Thyroid gland (tissue), 4 donors: Measurements from ENCODE around the gene COL10A1. TPM values are rescaled to one million over a fixed set of nuclear protein-coding genes. Genes with fewer than 3 reads are reported as not detected.

Experiments
- DNase-seq, 2 donors: peaks; one replicate each; pipeline ENCODE4 v3.0.0-alpha.2; 2019
- H3K27ac ChIP-seq, 3 donors: fragments of 200-600 bp; sonication (generic); 1 replicate in 2 of 3; 2 replicates in 1 of 3; pipeline ENCODE4 v1.5.1; 2016 to 2019; ENCODE audit warnings: mild to moderate bottlenecking in 1 of 3, moderate library complexity in 1 of 3
- H3K27me3 ChIP-seq: fragments of 200-600 bp; sonication (generic); one replicate; pipeline ENCODE4 v1.5.1; 2019
- H3K36me3 ChIP-seq, 2 donors: fragments of 200-600 bp; sonication (generic); one replicate each; pipeline ENCODE4 v1.5.1; 2016 to 2019
- H3K4me1 ChIP-seq, 2 donors: fragments of 200-600 bp; sonication (generic); one replicate each; pipeline ENCODE4 v1.5.1; 2017 to 2019
- H3K4me3 ChIP-seq, 3 donors: fragments of 200-600 bp; sonication (generic); replicated peaks in 1 of 3; 1 replicate in 2 of 3; 2 replicates in 1 of 3; pipeline ENCODE4 v1.5.1; 2016; ENCODE audit warnings: mild to moderate bottlenecking in 1 of 3
- H3K9me3 ChIP-seq: fragments of 200-600 bp; sonication (generic); one replicate; pipeline ENCODE4 v1.5.1; 2017
- CTCF ChIP-seq, 6 experiments: fragments of 200-600 bp in 3 of 6; fragments of 450-650 bp in 3 of 6; sonication (generic) in 3 of 6; IDR thresholded peaks; one replicate each; pipeline ENCODE4 v1.5.1; 2016 to 2019; ENCODE audit warnings: antibody characterized with exemption in 6 of 6, mild to moderate bottlenecking in 2 of 6, inconsistent platforms in 1 of 6, moderate library complexity in 1 of 6
- POLR2A ChIP-seq, 2 donors: fragments of 450-650 bp; IDR thresholded peaks; one replicate each; pipeline ENCODE4 v1.6.1; 2017; ENCODE audit warnings: antibody characterized with exemption in 2 of 2, mild to moderate bottlenecking in 2 of 2, moderate library complexity in 1 of 2
- WGBS, 2 donors: methylation state at CpG; one replicate each; pipeline ENCODE4 v1.1.5; 2017; 5-methylcytosine and 5-hydroxymethylcytosine counted together
- intact Hi-C: fragments of 100-400 bp; cut with DNase I; formaldehyde crosslinking; loops from one replicate; pipeline ENCODE4 v1.15.1; 2023
- total RNA-seq, 4 donors: library from RNA; depleted of rRNA; stranded (reverse); fragments of >200 nt; gene quantifications; one replicate each; pipeline ENCODE4 v1.2.3, GENCODE V29; 2016

The COL10A1 gene
- total RNA-seq, 4 donors from 2014 or later: 0.78 TPM; not detected in 3

- H3K36me3 ChIP-seq: no peaks in the 10 kb centered on the region
- intact Hi-C loops: no loop called here
- no peak for DNase-seq
- no peaks in the 10 kb centered on the region for H3K4me1 ChIP-seq
- no peaks in the 10 kb centered on the region for H3K9me3 ChIP-seq
- TF ChIP-seq CTCF (IDR thresholded peaks at IDR 0.05): no peak
- TF ChIP-seq POLR2A (IDR thresholded peaks at IDR 0.05): no peak
- no peak overlapping the region for H3K27ac ChIP-seq
- 73 to 79% methylated on average over 2 of the region's 2 CpGs for WGBS, 2 donors
- H3K4me3 ChIP-seq: no peak overlapping the region
- H3K27me3 ChIP-seq: no peaks in the 10 kb centered on the region
Measured at GRCh38 chr6:116070616-116071389, 55.1 kb downstream of the COL10A1 start.

GRCh38 chr6:116070101-116070500 is 55.8 kb downstream of the COL10A1 start:
- TF ChIP-seq POLR2A (IDR thresholded peaks at IDR 0.05) (no peak), CTCF (IDR thresholded peaks at IDR 0.05) (no peak)

More at GRCh38 chr6:116070101-116070500, 55.8 kb downstream of the COL10A1 start:
- intact Hi-C loops: no loop called here
- 95 to 98% methylated on average over 1 of the region's 1 CpG for WGBS, 2 donors
- Histone ChIP-seq H3K27me3 (no peaks in the 10 kb centered on the region), H3K36me3 (no peaks in the 10 kb centered on the region), H3K4me1 (no peaks in the 10 kb centered on the region), H3K4me3 (no peak overlapping the region), H3K27ac (no peak overlapping the region), H3K9me3 (no peaks in the 10 kb centered on the region)
- no peak for DNase-seq

Other genes starting within 250 kb of the COL10A1 start
- 1 to 10 TPM; 1.2 to 3.5 (median 2.4) TPM for gene FRK, start 65.2 kb downstream of the COL10A1 start, total RNA-seq
- gene NT5DC1, start 25.3 kb downstream of the COL10A1 start, total RNA-seq: 10 to 100 TPM; 17.5 to 35.7 (median 22.1) TPM
- gene TSPYL4, start 127.9 kb upstream of the COL10A1 start, total RNA-seq: 10 to 100 TPM; 21.4 to 26.7 (median 24.5) TPM
- 100 to 1,000 TPM in 3 of 4 donors, 10 to 100 TPM in 1; 87.6 to 169 (median 123) TPM for gene TSPYL1, start 153.8 kb upstream of the COL10A1 start, total RNA-seq
- gene DSE, start 244.8 kb upstream of the COL10A1 start, total RNA-seq: 10 to 100 TPM; 22.2 to 32.8 (median 30.5) TPM